DMS114 treated with DMSO at 0.1 percent for 48 hours (cell line): ENCODE results near the gene DDX39A.

Experiments
- DNase-seq: peaks from one replicate; lab custom pipeline; 2025; ENCODE audit not compliant: unreplicated experiment; lab: John Stamatoyannopoulos, UW

The DDX39A gene

GRCh38 chr19:14434543-14435319 is 15.6 kb upstream of the DDX39A start:
- DNase-seq = no peak

- no peak for DNase-seq
Measured at GRCh38 chr19:14433554-14434501, 14.7 kb upstream of the DDX39A start.

- DNase-seq = no peak
Measured at GRCh38 chr19:14432791-14433553, 13.8 kb upstream of the DDX39A start, which contains the start of gene PKN1. TSS of gene PKN1 (plus strand) at chr19:14433306. CDS start at chr19:14433522, 216 bp downstream.

- no peak for DNase-seq
Measured at GRCh38 chr19:14430712-14431111, 11.6 kb upstream of the DDX39A start.

- no peak for DNase-seq
Measured at GRCh38 chr19:14428882-14429416, 9.8 kb upstream of the DDX39A start.

- no peak for DNase-seq
Measured at GRCh38 chr19:14427461-14427860, 8.3 kb upstream of the DDX39A start.

- no peak for DNase-seq
Measured at GRCh38 chr19:14425696-14426138, 6.6 kb upstream of the DDX39A start.

- DNase-seq = no peak
Measured at GRCh38 chr19:14418856-14419105, 360 bp downstream of the DDX39A start.

- DNase-seq = no peak
Measured at GRCh38 chr19:14416817-14417231, 2.3 kb downstream of the DDX39A start.

GRCh38 chr19:14414926-14415690 is 4.0 kb downstream of the DDX39A start:
- DNase-seq = no peak

GRCh38 chr19:14413693-14414181 is 5.4 kb downstream of the DDX39A start:
- DNase-seq = no peak

- DNase-seq = no peak
Measured at GRCh38 chr19:14412996-14413692, 6.0 kb downstream of the DDX39A start.

- no peak for DNase-seq
Measured at GRCh38 chr19:14412324-14412995, 6.7 kb downstream of the DDX39A start.

GRCh38 chr19:14411938-14412245 is 7.2 kb downstream of the DDX39A start:
- no peak for DNase-seq

- no peak for DNase-seq
Measured at GRCh38 chr19:14411161-14411937, 7.8 kb downstream of the DDX39A start.

GRCh38 chr19:14410091-14411051 is 8.8 kb downstream of the DDX39A start:
- DNase-seq = no peak
